GM12878 (cell line): ENCODE measurements around the gene PCNX4. TPM values are rescaled to one million over a fixed set of nuclear protein-coding genes. Genes with fewer than 3 reads are reported as not detected.

Experiments
- BHLHE40 ChIP-seq, 2 experiments: fragments of 450-650 bp in 1 of 2; IDR thresholded peaks; 2 replicates each; pipeline ENCODE4 v1.6.1; 2011 to 2017; ENCODE audit warnings: low read depth in 2 of 2, borderline replicate concordance in 1 of 2, improper control_type of control experiment in 1 of 2, low read length in 1 of 2, mild to moderate bottlenecking in 1 of 2
- CHD2 ChIP-seq: IDR thresholded peaks from 2 replicates; pipeline ENCODE4 v1.6.1; 2011; ENCODE audit warnings: low read depth, low read length, improper control_type of control experiment, borderline replicate concordance
- CREB1 ChIP-seq: IDR thresholded peaks from 2 replicates; pipeline ENCODE4 v1.6.1; 2012; ENCODE audit warnings: low read depth, mild to moderate bottlenecking, inconsistent platforms
- ETV6 ChIP-seq, 2 experiments: fragments of 450-650 bp in 1 of 2; IDR thresholded peaks in 1 of 2; conservative IDR thresholded peaks in 1 of 2; 2 replicates each; pipeline ENCODE4 v1.6.1; 2014; ENCODE audit warnings: antibody characterized with exemption in 1 of 2, borderline replicate concordance in 1 of 2, low read depth in 1 of 2, mild to moderate bottlenecking in 1 of 2, moderate library complexity in 1 of 2
- NR2C2 ChIP-seq: IDR thresholded peaks from 2 replicates; pipeline ENCODE4 v1.6.1; 2011; ENCODE audit warnings: borderline replicate concordance, low read depth; ENCODE audit not compliant: control insufficient read depth, insufficient read length
- POLR2AphosphoS2 ChIP-seq: IDR thresholded peaks from 2 replicates; pipeline ENCODE4 v1.6.1; 2011; ENCODE audit warnings: low read depth, mild to moderate bottlenecking, low read length, improper control_type of control experiment, moderate library complexity
- RAD51 ChIP-seq: fragments of 450-650 bp; IDR thresholded peaks from 2 replicates; pipeline ENCODE4 v1.6.1; 2016; ENCODE audit warnings: moderate library complexity, mild to moderate bottlenecking, inconsistent platforms
- SP1 ChIP-seq: IDR thresholded peaks from one replicate; pipeline ENCODE4 v1.6.1; 2011; ENCODE audit warnings: low read depth, low read length
- STAT1 ChIP-seq: fragments of 450-650 bp; conservative IDR thresholded peaks from 2 replicates; pipeline ENCODE4 v1.6.1; 2014; ENCODE audit warnings: antibody characterized with exemption, mild to moderate bottlenecking
- polyA plus RNA-seq, 11 experiments: library from polyadenylated mRNA; depleted of rRNA in 4 of 11; unstranded in 6 of 11; stranded (reverse) in 5 of 11; fragments of >200 nt; fragmentation: Nextera tagmentation in 4 of 11; fragmentation: Illumina TruSeq in 1 of 11; extraction: Ambion mirVana in 4 of 11; extraction: Trizol in 1 of 11; gene quantifications; 1 replicate in 1 of 11; 2 replicates in 10 of 11; pipeline versions ENCODE4 v1.2.1 to v1.2.3, GENCODE V29; 2011 to 2016; ENCODE audit warnings: inconsistent platforms in 2 of 11, missing spikeins in 2 of 11, low read depth in 1 of 11
- total RNA-seq, 4 experiments: library from RNA; depleted of rRNA in 3 of 4; stranded (reverse); fragments of >200 nt in 3 of 4; fragmentation: Illumina TruSeq in 1 of 4; extraction: Trizol in 1 of 4; gene quantifications; 2 replicates each; pipeline versions ENCODE4 v1.2.1 to v1.2.3, GENCODE V29; 2013 to 2021
- TF ChIP-seq, protein P1 (sequence below): IDR thresholded peaks from 2 replicates; pipeline ENCODE4 v1.6.1; 2011; ENCODE audit warnings: borderline replicate concordance, low read depth, mild to moderate bottlenecking, moderate library complexity, low read length; ENCODE audit not compliant: insufficient read depth, poor library complexity, severe bottlenecking
- TF ChIP-seq, protein P2 (sequence below), 3 experiments: IDR thresholded peaks in 2 of 3; conservative IDR thresholded peaks in 1 of 3; 2 replicates each; pipeline ENCODE4 v1.5.1; 2011; ENCODE audit warnings: low read depth in 3 of 3, low read length in 3 of 3, mild to moderate bottlenecking in 3 of 3, control low read depth in 2 of 3, moderate library complexity in 2 of 3, inconsistent platforms in 1 of 3, mixed read lengths in 1 of 3; ENCODE audit not compliant: control insufficient read depth in 2 of 3, insufficient read depth in 1 of 3; ENCODE audit errors: extremely low read depth in 1 of 3

Gene PCNX4
- total and polyA plus RNA-seq, 10 of the 15 experiments (the other 5 are each of a cell fraction or from before 2014, with no cell fraction given): 13.8 to 56.6 (median 39.4) TPM

GRCh38 chr14:60210703-60211102, 119.0 kb downstream of the PCNX4 start (continued):
- TF ChIP-seq STAT1 (no peak), ETV6 (conservative IDR thresholded peaks at IDR 0.05 in 1 of 2, IDR thresholded peaks at IDR 0.05 in 1 of 2; ENCODE audit: borderline replicate concordance in 1 of 2, low read depth in 1 of 2) (no peak), POLR2AphosphoS2 (no peak), CREB1 (no peak), NR2C2 (no peak), RAD51 (no peak), BHLHE40 (IDR thresholded peaks at IDR 0.05; ENCODE audit: borderline replicate concordance in 1 of 2, low read depth in 2 of 2, low read length in 1 of 2) (no peak), SP1 (no peak), CHD2 (no peak)
- TF ChIP-seq, protein P1, sequence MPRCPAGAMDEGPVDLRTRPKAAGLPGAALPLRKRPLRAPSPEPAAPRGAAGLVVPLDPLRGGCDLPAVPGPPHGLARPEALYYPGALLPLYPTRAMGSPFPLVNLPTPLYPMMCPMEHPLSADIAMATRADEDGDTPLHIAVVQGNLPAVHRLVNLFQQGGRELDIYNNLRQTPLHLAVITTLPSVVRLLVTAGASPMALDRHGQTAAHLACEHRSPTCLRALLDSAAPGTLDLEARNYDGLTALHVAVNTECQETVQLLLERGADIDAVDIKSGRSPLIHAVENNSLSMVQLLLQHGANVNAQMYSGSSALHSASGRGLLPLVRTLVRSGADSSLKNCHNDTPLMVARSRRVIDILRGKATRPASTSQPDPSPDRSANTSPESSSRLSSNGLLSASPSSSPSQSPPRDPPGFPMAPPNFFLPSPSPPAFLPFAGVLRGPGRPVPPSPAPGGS: no peak
- TF ChIP-seq, protein P2, sequence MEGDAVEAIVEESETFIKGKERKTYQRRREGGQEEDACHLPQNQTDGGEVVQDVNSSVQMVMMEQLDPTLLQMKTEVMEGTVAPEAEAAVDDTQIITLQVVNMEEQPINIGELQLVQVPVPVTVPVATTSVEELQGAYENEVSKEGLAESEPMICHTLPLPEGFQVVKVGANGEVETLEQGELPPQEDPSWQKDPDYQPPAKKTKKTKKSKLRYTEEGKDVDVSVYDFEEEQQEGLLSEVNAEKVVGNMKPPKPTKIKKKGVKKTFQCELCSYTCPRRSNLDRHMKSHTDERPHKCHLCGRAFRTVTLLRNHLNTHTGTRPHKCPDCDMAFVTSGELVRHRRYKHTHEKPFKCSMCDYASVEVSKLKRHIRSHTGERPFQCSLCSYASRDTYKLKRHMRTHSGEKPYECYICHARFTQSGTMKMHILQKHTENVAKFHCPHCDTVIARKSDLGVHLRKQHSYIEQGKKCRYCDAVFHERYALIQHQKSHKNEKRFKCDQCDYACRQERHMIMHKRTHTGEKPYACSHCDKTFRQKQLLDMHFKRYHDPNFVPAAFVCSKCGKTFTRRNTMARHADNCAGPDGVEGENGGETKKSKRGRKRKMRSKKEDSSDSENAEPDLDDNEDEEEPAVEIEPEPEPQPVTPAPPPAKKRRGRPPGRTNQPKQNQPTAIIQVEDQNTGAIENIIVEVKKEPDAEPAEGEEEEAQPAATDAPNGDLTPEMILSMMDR (IDR thresholded peaks at IDR 0.05 in 2 of 3, conservative IDR thresholded peaks at IDR 0.05 in 1 of 3; ENCODE audit: control insufficient read depth in 2 of 3, extremely low read depth in 1 of 3, insufficient read depth in 1 of 3, low read depth in 3 of 3, low read length in 3 of 3): no peak
